SK-N-SH (cell line): ENCODE data around the gene IGSF5. TPM values are rescaled to one million over a fixed set of nuclear protein-coding genes. Genes with fewer than 3 reads are reported as not detected.

Source experiments
- CTCF ChIA-PET: fragments of 300-600, 350-600 bp; formaldehyde crosslinking; extraction: SDS; loops from one replicate; lab custom pipeline; 2021; lab: Yijun Ruan, JAX
- POLR2A ChIA-PET: fragments of 350-600 bp; sonication (Branson Sonifier 250); formaldehyde crosslinking; extraction: SDS; loops from one replicate; lab custom pipeline; 2020; ENCODE audit warnings: antibody characterized with exemption, inconsistent platforms; lab: Yijun Ruan, JAX
- DNase-seq: peaks from one replicate; pipeline ENCODE4 v3.0.0; 2012
- H2AFZ ChIP-seq: fragments of 200-600 bp; sonication (generic); 2 replicates; pipeline ENCODE4 v1.8.1; 2016; ENCODE audit warnings: antibody characterized with exemption, mild to moderate bottlenecking, low read depth
- H3F3A ChIP-seq: fragments of 200-600 bp; sonication (generic); replicated peaks from 2 replicates; pipeline ENCODE3; 2016; ENCODE audit warnings: antibody characterized with exemption, mild to moderate bottlenecking; ENCODE audit not compliant: insufficient read depth
- H3K27ac ChIP-seq, 2 experiments: fragments of 200-500 bp in 1 of 2; fragments of 200-600 bp in 1 of 2; sonication (Bioruptor generic) in 1 of 2; sonication (generic), shearing (Covaris generic) in 1 of 2; 2 replicates each; pipeline versions ENCODE4 v1.5.1 to v1.6.1; 2014 to 2016; ENCODE audit warnings: low read depth in 2 of 2, inconsistent platforms in 1 of 2, low read length in 1 of 2, mild to moderate bottlenecking in 1 of 2, mixed read lengths in 1 of 2
- H3K27me3 ChIP-seq: fragments of 200-600 bp; sonication (generic), shearing (Covaris generic); 2 replicates; pipeline ENCODE4 v1.6.1; 2016; ENCODE audit warnings: mixed run types; ENCODE audit not compliant: insufficient read depth
- H3K36me3 ChIP-seq, 2 experiments: fragments of 200-500 bp in 1 of 2; fragments of 200-600 bp in 1 of 2; sonication (Bioruptor generic) in 1 of 2; sonication (generic) in 1 of 2; replicated peaks in 1 of 2; 2 replicates each; pipeline versions ENCODE3 to v1.5.1; 2014 to 2016; ENCODE audit warnings: low read length in 1 of 2, mild to moderate bottlenecking in 1 of 2; ENCODE audit not compliant: insufficient read depth in 2 of 2, control insufficient read depth in 1 of 2
- H3K4me1 ChIP-seq, 2 experiments: fragments of 200-500 bp in 1 of 2; fragments of 200-600 bp in 1 of 2; sonication (Bioruptor generic) in 1 of 2; sonication (generic), shearing (Covaris generic) in 1 of 2; 2 replicates each; pipeline versions ENCODE4 v1.5.1 to v1.6.1; 2014 to 2016; ENCODE audit warnings: low read depth in 1 of 2, low read length in 1 of 2, mixed run types in 1 of 2; ENCODE audit not compliant: insufficient read depth in 2 of 2, control insufficient read depth in 1 of 2
- H3K4me2 ChIP-seq: fragments of 200-600 bp; sonication (generic), shearing (Covaris generic); 2 replicates; pipeline ENCODE4 v1.6.1; 2017; ENCODE audit warnings: mixed run types
- H3K4me3 ChIP-seq, 2 experiments: fragments of 200-500 bp in 1 of 2; fragments of 200-600 bp in 1 of 2; sonication (Bioruptor generic) in 1 of 2; sonication (generic), shearing (Covaris generic) in 1 of 2; 2 replicates each; pipeline versions ENCODE4 v1.5.1 to v1.8.1; 2014 to 2016; ENCODE audit warnings: low read depth in 2 of 2, inconsistent platforms in 1 of 2, low read length in 1 of 2, mild to moderate bottlenecking in 1 of 2, mixed read lengths in 1 of 2, moderate library complexity in 1 of 2
- H3K79me2 ChIP-seq: fragments of 200-600 bp; sonication (generic); 2 replicates; pipeline ENCODE4 v1.8.1; 2017; ENCODE audit warnings: mild to moderate bottlenecking; ENCODE audit not compliant: insufficient read depth
- H3K9ac ChIP-seq: fragments of 200-600 bp; sonication (generic); 2 replicates; pipeline ENCODE4 v1.6.1; 2017; ENCODE audit warnings: mixed run types
- H3K9me2 ChIP-seq: fragments of 200-600 bp; sonication (generic); 2 replicates; pipeline ENCODE4 v1.6.1; 2017; ENCODE audit warnings: mixed run types
- H3K9me3 ChIP-seq: fragments of 200-600 bp; sonication (generic); 2 replicates; pipeline ENCODE4 v1.6.1; 2017; ENCODE audit warnings: mixed run types, mild to moderate bottlenecking, moderate library complexity
- H4K20me1 ChIP-seq: fragments of 200-600 bp; sonication (generic); 2 replicates; pipeline ENCODE4 v1.6.1; 2017; ENCODE audit warnings: mild to moderate bottlenecking, mixed run types; ENCODE audit not compliant: insufficient read depth
- EP300 ChIP-seq, 2 experiments: IDR thresholded peaks; 2 replicates each; pipeline versions ENCODE4 v1.4.0 to v1.6.1; 2012; ENCODE audit warnings: borderline replicate concordance in 1 of 2, low read depth in 1 of 2, low read length in 1 of 2
- EZH2phosphoT487 ChIP-seq: fragments of 200-600 bp; sonication (generic); IDR thresholded peaks from 2 replicates; pipeline ENCODE4 v1.6.1; 2017; ENCODE audit warnings: low read depth, mixed run types, mild to moderate bottlenecking, antibody characterized with exemption, moderate library complexity, borderline replicate concordance
- FOSL2 ChIP-seq: IDR thresholded peaks from 2 replicates; pipeline ENCODE4 v1.4.0; 2012; ENCODE audit warnings: low read depth, mild to moderate bottlenecking, moderate library complexity, borderline replicate concordance
- IRF3 ChIP-seq: fragments of 150-350 bp; IDR thresholded peaks from 2 replicates; pipeline ENCODE4 v1.6.1; 2016; ENCODE audit warnings: mild to moderate bottlenecking, low read depth, low read length
- JUND ChIP-seq: IDR thresholded peaks from 2 replicates; pipeline ENCODE4 v1.4.0; 2012
- NRF1 ChIP-seq: IDR thresholded peaks from 2 replicates; pipeline ENCODE4 v1.6.1; 2012; ENCODE audit warnings: low read depth, mild to moderate bottlenecking, low read length
- PBX3 ChIP-seq: IDR thresholded peaks from 2 replicates; pipeline ENCODE4; 2012
- POLR2AphosphoS5 ChIP-seq: IDR thresholded peaks from 2 replicates; pipeline ENCODE4 v1.6.1; 2012; ENCODE audit warnings: low read depth, low read length
- RAD21 ChIP-seq: IDR thresholded peaks from 2 replicates; pipeline ENCODE4 v1.6.1; 2012; ENCODE audit warnings: mild to moderate bottlenecking, low read length
- RCOR1 ChIP-seq: fragments of 150-350 bp; IDR thresholded peaks from 2 replicates; pipeline ENCODE4 v1.6.1; 2017; ENCODE audit warnings: antibody characterized with exemption, low read length
- REST ChIP-seq: IDR thresholded peaks from 2 replicates; pipeline ENCODE4 v1.6.1; 2012; ENCODE audit warnings: mild to moderate bottlenecking, low read depth, low read length, moderate library complexity
- RXRA ChIP-seq: IDR thresholded peaks from 2 replicates; pipeline ENCODE4 v1.4.0; 2012; ENCODE audit warnings: low read depth, mild to moderate bottlenecking, borderline replicate concordance
- USF1 ChIP-seq: IDR thresholded peaks from 2 replicates; pipeline ENCODE4 v1.4.0; 2012; ENCODE audit warnings: low read depth, borderline replicate concordance
- WGBS: methylation state at CpG from one replicate; pipeline ENCODE4 v1.1.6; 2017; ENCODE audit warnings: low lambda C conversion rate; 5-methylcytosine and 5-hydroxymethylcytosine counted together
- polyA plus RNA-seq, 3 experiments: library from polyadenylated mRNA; depleted of rRNA; stranded (reverse); fragments of >200 nt; gene quantifications; 2 replicates each; pipeline ENCODE4 v1.2.3, GENCODE V29; 2012
- TF ChIP-seq, protein P1 (sequence below): fragments of 200-600 bp; sonication (generic); IDR thresholded peaks from 2 replicates; pipeline ENCODE4 v1.6.1; 2017; ENCODE audit warnings: antibody characterized with exemption, mild to moderate bottlenecking, moderate library complexity
- TF ChIP-seq, protein P2 (sequence below): IDR thresholded peaks from 2 replicates; pipeline ENCODE4 v1.4.0; 2012; ENCODE audit warnings: low read depth
- TF ChIP-seq, protein P3 (sequence below): IDR thresholded peaks from 2 replicates; pipeline ENCODE4 v1.4.0; 2012; ENCODE audit warnings: low read depth, borderline replicate concordance

Gene IGSF5
- polyA plus RNA-seq, 1 of the 3 experiments (the other 2 are of a cell fraction) = 0.08 TPM

- no peak overlapping the region for H2AFZ ChIP-seq
- no peaks in the 10 kb centered on the region for H3K27me3 ChIP-seq
- H3K4me2 ChIP-seq = no peak overlapping the region
- H3K9me2 ChIP-seq = no peaks in the 10 kb centered on the region
- no peaks in the 10 kb centered on the region for H3K4me1 ChIP-seq
- no peaks in the 10 kb centered on the region; the same call in 1 of the 2 replicates for H3K9me3 ChIP-seq
- no peak for DNase-seq
- H3K36me3 ChIP-seq = no peaks in the 10 kb centered on the region
- WGBS = 1% methylated on average over 4 of the region's 4 CpGs
- H3K4me3 ChIP-seq = no peak overlapping the region
- no peak overlapping the region for H3K27ac ChIP-seq
- no peaks in the 10 kb centered on the region for H4K20me1 ChIP-seq
- no peak for TF ChIP-seq POLR2AphosphoS5
- TF ChIP-seq USF1 = no peak
- no peak for TF ChIP-seq EZH2phosphoT487
- TF ChIP-seq NRF1 = no peak
- TF ChIP-seq RXRA = no peak
- no peak for TF ChIP-seq EP300 (IDR thresholded peaks at IDR 0.05; ENCODE audit: borderline replicate concordance in 1 of 2, low read depth in 1 of 2, low read length in 1 of 2)
- TF ChIP-seq, protein P1, sequence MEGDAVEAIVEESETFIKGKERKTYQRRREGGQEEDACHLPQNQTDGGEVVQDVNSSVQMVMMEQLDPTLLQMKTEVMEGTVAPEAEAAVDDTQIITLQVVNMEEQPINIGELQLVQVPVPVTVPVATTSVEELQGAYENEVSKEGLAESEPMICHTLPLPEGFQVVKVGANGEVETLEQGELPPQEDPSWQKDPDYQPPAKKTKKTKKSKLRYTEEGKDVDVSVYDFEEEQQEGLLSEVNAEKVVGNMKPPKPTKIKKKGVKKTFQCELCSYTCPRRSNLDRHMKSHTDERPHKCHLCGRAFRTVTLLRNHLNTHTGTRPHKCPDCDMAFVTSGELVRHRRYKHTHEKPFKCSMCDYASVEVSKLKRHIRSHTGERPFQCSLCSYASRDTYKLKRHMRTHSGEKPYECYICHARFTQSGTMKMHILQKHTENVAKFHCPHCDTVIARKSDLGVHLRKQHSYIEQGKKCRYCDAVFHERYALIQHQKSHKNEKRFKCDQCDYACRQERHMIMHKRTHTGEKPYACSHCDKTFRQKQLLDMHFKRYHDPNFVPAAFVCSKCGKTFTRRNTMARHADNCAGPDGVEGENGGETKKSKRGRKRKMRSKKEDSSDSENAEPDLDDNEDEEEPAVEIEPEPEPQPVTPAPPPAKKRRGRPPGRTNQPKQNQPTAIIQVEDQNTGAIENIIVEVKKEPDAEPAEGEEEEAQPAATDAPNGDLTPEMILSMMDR = no peak
- TF ChIP-seq RAD21 = no peak
- no peak for TF ChIP-seq PBX3
- TF ChIP-seq IRF3 = no peak
- TF ChIP-seq, protein P2, sequence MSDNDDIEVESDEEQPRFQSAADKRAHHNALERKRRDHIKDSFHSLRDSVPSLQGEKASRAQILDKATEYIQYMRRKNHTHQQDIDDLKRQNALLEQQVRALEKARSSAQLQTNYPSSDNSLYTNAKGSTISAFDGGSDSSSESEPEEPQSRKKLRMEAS = no peak
- TF ChIP-seq RCOR1 = no peak
- no peak for TF ChIP-seq JUND
- TF ChIP-seq, protein P3, sequence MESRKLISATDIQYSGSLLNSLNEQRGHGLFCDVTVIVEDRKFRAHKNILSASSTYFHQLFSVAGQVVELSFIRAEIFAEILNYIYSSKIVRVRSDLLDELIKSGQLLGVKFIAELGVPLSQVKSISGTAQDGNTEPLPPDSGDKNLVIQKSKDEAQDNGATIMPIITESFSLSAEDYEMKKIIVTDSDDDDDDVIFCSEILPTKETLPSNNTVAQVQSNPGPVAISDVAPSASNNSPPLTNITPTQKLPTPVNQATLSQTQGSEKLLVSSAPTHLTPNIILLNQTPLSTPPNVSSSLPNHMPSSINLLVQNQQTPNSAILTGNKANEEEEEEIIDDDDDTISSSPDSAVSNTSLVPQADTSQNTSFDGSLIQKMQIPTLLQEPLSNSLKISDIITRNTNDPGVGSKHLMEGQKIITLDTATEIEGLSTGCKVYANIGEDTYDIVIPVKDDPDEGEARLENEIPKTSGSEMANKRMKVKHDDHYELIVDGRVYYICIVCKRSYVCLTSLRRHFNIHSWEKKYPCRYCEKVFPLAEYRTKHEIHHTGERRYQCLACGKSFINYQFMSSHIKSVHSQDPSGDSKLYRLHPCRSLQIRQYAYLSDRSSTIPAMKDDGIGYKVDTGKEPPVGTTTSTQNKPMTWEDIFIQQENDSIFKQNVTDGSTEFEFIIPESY = no peak
- TF ChIP-seq FOSL2 = no peak
- TF ChIP-seq REST = no peak
- no peaks in the 10 kb centered on the region for H3K79me2 ChIP-seq
- H3F3A ChIP-seq = no peaks in the 10 kb centered on the region
- ChIA-PET POLR2A (no interaction called here), CTCF (interaction anchor here (0.7 kb wide), 1 partner anchor 29 kb away, joined by 3 read pairs; the partner anchor contains the start of gene PCP4)
- no peak overlapping the region for H3K9ac ChIP-seq
Measured at GRCh38 chr21:39837861-39838359, 92.9 kb downstream of the IGSF5 start.
